Occipital lobe (tissue), 3 donors: ENCODE results near the gene AMY2A. TPM values are rescaled to one million over a fixed set of nuclear protein-coding genes. Genes with fewer than 3 reads are reported as not detected.
"Not testable (repeated sequence)": the region's sequence is repeated elsewhere in the genome, so short reads cannot be mapped to it uniquely, and the experiment has no call there.

Experiments
- DNase-seq: peaks from one replicate; lab custom pipeline; 2025; lab: John Stamatoyannopoulos, UW
- small RNA-seq: library from RNA; depleted of rRNA; stranded (forward); fragments of <200 nt; gene quantifications from one replicate; pipeline ENCODE3, GENCODE V24; 2014
- total RNA-seq: library from RNA; depleted of rRNA; stranded (reverse); fragments of >200 nt; gene quantifications from one replicate; pipeline ENCODE4 v1.2.3, GENCODE V29; 2014

Gene AMY2A
- not detected for total RNA-seq

- not testable (repeated sequence) for DNase-seq
Measured at GRCh38 chr1:103616994-103617477, at the start of gene AMY2A. AMY2A (plus strand) TSS chr1:103617427; CDS start chr1:103617441, 14 bp downstream.

GRCh38 chr1:103569493-103569892, 47.7 kb upstream of the AMY2A start:
- DNase-seq: no peak

DNA sequence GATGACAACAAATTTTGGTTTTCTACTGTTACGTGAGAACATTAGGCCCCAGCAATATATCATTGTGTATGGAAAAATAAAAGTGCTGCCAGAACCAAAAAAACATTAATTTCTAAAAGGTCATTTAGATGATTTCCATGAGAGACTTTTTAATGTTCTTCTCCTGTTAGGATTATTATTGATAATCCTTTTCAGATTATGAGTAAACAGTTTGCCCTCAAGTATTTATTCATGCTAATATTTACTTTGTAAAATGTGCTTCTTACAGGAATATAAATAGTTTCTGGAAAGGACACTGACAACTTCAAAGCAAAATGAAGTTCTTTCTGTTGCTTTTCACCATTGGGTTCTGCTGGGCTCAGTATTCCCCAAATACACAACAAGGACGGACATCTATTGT, 45.9 kb upstream of the AMY2A start, which contains the start of gene AMY2B:
Gene AMY2B (plus strand): TSS at position 301 of the 400 bp plus-strand sequence. CDS start 14 bp downstream, at position 315.
- DNase-seq: not testable (repeated sequence)

- DNase-seq: no peak
Measured at GRCh38 chr1:103576065-103576464, 41.2 kb upstream of the AMY2A start.

- DNase-seq: not testable (repeated sequence)
Measured at GRCh38 chr1:103576784-103577183, 40.4 kb upstream of the AMY2A start.

DNA sequence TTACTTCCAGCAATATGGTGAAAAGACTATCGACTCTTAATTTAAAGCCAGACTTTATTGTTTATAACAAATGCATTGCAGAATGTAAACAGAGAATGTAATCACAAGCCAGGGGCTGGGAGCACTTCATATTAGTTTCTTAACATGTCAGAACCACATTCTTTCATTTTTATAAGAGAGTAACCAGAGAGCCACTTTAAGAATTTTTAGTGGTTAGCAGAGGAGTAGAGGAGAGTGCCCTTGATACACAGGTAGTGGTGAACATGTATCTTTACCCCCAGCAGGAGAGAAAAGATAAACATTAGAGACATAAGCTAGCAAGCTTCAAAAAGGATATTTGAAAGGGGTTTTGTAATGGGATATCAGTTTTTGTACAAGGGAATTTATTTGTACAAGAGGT, 34.8 kb upstream of the AMY2A start:
- DNase-seq: no peak

- DNase-seq: no peak
Measured at GRCh38 chr1:103583887-103584286, 33.3 kb upstream of the AMY2A start.

- DNase-seq: no peak
Measured at GRCh38 chr1:103584537-103584936, 32.7 kb upstream of the AMY2A start.

GRCh38 chr1:103602740-103603139, 14.5 kb upstream of the AMY2A start:
- DNase-seq: not testable (repeated sequence)

- DNase-seq: no peak
Measured at GRCh38 chr1:103616362-103616761, 865 bp upstream of the AMY2A start.

DNA sequence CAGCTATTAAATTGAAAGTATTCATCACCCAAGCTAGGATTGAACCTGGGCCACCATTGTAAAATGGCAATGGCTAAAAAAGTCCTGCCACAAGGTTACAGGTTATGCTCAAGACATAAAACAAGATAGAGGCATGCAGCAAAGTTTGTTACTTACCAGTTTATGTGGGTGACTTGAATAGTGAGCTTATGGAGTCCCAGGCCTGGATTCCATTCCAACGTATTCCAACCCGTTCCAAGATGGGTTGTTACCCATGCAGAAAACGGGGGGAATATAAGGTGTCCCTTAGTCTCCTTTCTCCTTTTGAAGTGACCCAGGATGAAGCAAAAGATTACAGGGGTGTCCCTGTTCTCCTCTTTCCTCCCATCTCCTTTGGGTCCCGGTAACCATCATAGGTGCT, 10.2 kb downstream of the AMY2A start:
- not testable (repeated sequence) for DNase-seq

DNA sequence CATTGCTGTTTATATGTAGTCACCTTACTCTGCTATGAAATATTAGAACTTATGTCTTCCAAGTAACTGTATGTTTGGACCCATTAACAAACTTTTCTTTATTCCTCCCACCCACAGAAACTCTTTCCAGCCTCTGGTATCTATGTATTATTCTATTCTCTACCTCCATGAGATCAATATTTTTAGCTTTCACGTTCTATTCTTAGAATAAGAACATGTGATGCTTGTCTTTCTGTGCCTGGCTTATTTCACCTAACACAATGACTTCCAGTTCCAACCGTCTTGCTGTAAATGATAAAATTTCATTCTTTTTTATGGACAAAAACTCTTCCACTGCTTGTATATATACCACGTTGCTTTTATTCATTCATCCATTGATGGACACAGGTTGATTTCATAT, 24.0 kb downstream of the AMY2A start:
- DNase-seq: not testable (repeated sequence)

GRCh38 chr1:103643908-103644307, 26.7 kb downstream of the AMY2A start:
- not testable (repeated sequence) for DNase-seq

DNA sequence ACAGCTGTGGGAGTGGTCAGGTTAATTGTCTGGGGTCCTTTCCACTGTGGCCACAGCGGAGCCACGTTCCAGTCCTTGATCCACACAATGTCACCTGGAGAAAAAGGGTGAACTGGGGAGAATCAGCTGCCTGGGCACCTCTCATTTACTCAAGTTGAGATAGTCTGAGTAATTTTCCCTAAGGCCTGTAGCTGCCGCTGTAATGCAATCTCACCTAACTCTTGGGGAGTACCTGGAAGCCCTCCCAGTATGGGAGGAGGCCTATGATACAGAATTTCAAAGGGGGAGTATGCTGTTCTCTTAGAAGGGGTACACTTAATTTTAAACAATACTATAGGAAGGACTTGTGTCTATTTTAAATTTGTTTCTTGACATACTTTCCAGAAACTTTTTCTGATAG, 33.1 kb downstream of the AMY2A start:
- DNase-seq: not testable (repeated sequence)

DNA sequence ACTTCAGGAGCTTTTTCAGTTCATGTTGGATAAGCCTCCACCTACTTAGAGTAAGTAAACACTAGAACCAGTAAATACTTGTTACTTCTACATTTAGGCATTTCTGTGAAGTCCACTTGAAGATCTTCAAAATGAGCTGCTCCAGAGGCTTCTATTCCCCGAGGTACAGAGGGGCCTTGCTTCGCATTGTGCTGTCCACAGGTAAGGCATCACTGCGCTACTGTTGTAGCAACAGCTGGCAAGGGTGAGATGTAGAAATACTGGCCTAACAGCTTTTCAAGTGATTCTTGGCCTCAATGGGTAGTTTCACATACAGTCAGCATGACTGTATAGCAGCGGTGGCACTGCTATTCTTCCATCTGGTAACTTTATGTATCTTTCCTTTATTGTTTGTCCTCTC, 33.7 kb downstream of the AMY2A start:
- not testable (repeated sequence) for DNase-seq

GRCh38 chr1:103654133-103654532, 36.9 kb downstream of the AMY2A start:
- DNase-seq: not testable (repeated sequence)

DNA sequence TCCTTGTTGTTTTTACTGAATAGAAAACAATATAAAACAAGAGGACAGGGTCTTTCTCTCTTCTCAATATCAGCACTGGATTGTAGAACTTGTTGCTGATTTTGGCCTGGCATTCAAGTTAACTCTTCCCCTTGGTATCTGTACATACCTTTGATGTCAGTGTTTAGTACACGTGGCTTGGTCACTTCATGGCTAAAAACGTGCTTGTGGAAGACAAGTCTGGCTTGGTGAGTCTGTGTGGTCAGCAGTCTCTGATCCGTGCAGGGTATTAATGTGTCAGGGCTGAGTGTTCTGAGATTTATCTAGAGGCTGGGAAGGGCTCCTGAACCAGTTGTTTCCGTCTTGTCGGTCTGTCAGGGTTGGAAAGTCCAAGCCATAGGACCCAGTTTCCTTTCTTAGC, 38.2 kb downstream of the AMY2A start, which contains the start of gene AMY1A:
Gene AMY1A (plus strand): TSS at position 301 of the 400 bp plus-strand sequence. CDS start 571 bp downstream, outside the sequence.
- not testable (repeated sequence) for DNase-seq

Small RNA genes within 50 kb of the gene (small RNA-seq; reads per million reads assigned to genes)
- not detected for gene AC105272.1

Other genes with a start within 250 kb of the AMY2A start
- 29.8 TPM for gene RNPC3, start 91.7 kb upstream of the AMY2A start, total RNA-seq
- gene AMY2B, start 45.8 kb upstream of the AMY2A start, total RNA-seq: 201 TPM
- gene AMY1A, start 38.3 kb downstream of the AMY2A start, total RNA-seq: not detected
- gene AMY1B, start 78.8 kb downstream of the AMY2A start, total RNA-seq: not detected
- not detected for gene AMY1C, start 132.5 kb downstream of the AMY2A start, total RNA-seq